Peyer's patch (tissue), 4 donors: ENCODE results near the gene SLC40A1.

Experiments used
- POLR2A ChIP-seq, 2 donors: fragments of 450-650 bp; IDR thresholded peaks; one replicate each; pipeline ENCODE4 v1.5.1; 2017; ENCODE audit warnings: antibody characterized with exemption in 2 of 2, mild to moderate bottlenecking in 2 of 2, moderate library complexity in 2 of 2
- TF ChIP-seq, protein P1 (sequence below), 6 experiments: fragments of 450-650 bp in 4 of 6; fragments of 200-600 bp in 2 of 6; sonication (generic) in 1 of 6; IDR thresholded peaks; one replicate each; pipeline ENCODE4 v1.5.1; 2017 to 2019; ENCODE audit warnings: antibody characterized with exemption in 6 of 6, mild to moderate bottlenecking in 3 of 6, moderate library complexity in 1 of 6

DNA sequence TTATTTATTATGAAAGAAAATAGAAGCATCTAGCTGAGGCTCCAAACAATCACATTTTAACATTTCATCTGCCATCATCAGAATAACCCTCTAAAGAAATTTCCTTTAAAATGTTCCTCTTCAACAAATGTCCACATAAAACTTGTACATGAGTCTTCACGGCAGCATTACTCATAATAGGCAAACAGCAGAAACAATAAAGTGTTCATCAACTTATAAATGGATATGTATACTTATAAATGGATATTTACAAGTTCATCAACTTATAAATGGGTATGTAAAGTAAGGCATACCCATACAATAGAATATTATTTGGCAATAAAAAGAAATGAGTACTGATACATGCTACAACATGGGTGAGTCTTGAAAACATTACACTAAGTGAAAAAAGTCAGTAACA is 47.2 kb upstream of the SLC40A1 start:
- TF ChIP-seq, protein P1, sequence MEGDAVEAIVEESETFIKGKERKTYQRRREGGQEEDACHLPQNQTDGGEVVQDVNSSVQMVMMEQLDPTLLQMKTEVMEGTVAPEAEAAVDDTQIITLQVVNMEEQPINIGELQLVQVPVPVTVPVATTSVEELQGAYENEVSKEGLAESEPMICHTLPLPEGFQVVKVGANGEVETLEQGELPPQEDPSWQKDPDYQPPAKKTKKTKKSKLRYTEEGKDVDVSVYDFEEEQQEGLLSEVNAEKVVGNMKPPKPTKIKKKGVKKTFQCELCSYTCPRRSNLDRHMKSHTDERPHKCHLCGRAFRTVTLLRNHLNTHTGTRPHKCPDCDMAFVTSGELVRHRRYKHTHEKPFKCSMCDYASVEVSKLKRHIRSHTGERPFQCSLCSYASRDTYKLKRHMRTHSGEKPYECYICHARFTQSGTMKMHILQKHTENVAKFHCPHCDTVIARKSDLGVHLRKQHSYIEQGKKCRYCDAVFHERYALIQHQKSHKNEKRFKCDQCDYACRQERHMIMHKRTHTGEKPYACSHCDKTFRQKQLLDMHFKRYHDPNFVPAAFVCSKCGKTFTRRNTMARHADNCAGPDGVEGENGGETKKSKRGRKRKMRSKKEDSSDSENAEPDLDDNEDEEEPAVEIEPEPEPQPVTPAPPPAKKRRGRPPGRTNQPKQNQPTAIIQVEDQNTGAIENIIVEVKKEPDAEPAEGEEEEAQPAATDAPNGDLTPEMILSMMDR (IDR thresholded peaks at IDR 0.05), result no peak
- TF ChIP-seq POLR2A (IDR thresholded peaks at IDR 0.05), result no peak
